Measurements from ENCODE around the gene PYGO2.

DNA sequence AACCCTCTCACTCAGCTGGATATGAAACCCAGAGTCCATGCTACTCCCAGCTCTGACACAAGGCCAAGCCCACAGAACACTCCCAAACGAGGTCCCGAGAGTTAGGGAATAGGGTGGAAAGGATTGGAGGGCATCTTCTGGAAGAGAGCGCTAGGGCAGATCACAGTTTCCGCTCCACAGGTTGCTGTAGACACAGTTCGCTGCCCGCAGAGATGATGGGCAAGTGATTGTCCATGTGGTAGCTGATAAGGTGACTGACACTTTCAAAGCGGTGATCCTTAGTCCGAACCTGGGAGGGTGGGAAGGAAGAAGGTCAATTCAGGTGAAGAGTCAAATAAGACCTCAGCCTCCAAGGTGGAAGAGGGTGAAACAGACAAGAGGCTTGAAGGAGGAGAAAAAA lies 2.1 kb upstream of the PYGO2 start:
- TF ChIP-seq POLR2A (IDR thresholded peaks at IDR 0.05) = no peak
- TF ChIP-seq, protein P1, sequence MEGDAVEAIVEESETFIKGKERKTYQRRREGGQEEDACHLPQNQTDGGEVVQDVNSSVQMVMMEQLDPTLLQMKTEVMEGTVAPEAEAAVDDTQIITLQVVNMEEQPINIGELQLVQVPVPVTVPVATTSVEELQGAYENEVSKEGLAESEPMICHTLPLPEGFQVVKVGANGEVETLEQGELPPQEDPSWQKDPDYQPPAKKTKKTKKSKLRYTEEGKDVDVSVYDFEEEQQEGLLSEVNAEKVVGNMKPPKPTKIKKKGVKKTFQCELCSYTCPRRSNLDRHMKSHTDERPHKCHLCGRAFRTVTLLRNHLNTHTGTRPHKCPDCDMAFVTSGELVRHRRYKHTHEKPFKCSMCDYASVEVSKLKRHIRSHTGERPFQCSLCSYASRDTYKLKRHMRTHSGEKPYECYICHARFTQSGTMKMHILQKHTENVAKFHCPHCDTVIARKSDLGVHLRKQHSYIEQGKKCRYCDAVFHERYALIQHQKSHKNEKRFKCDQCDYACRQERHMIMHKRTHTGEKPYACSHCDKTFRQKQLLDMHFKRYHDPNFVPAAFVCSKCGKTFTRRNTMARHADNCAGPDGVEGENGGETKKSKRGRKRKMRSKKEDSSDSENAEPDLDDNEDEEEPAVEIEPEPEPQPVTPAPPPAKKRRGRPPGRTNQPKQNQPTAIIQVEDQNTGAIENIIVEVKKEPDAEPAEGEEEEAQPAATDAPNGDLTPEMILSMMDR (IDR thresholded peaks at IDR 0.05) = no peak
- TF ChIP-seq POLR2AphosphoS5 (IDR thresholded peaks at IDR 0.05) = no peak

All from gastroesophageal sphincter (tissue), 3 donors.